Fibroblast of mammary gland (primary cell): ENCODE results near the gene SLC36A3.
A peak's percentile ranks its signal among the peaks of the same experiment; 100 is the strongest.
"Not testable (repeated sequence)": the region's sequence is repeated elsewhere in the genome, so short reads cannot be mapped to it uniquely, and the experiment has no call there.

ENCODE experiments used
- DNase-seq: peaks from one replicate; pipeline ENCODE4 v3.0.0-alpha.2; 2010; ENCODE audit warnings: low read depth
- H3K4me3 ChIP-seq: 2 replicates; pipeline ENCODE4 v1.5.1; 2011; ENCODE audit warnings: low read depth, mild to moderate bottlenecking, low read length, moderate library complexity; ENCODE audit not compliant: control insufficient read depth
- TF ChIP-seq, protein P1 (sequence below): conservative IDR thresholded peaks from 2 replicates; pipeline ENCODE4 v1.5.1; 2011; ENCODE audit warnings: low read depth, low read length, inconsistent platforms; ENCODE audit not compliant: control insufficient read depth, insufficient read depth

The SLC36A3 gene

GRCh38 chr5:151237685-151238084 lies 65.9 kb downstream of the SLC36A3 start:
- DNase-seq, result no peak
- no peak overlapping the region for H3K4me3 ChIP-seq
- TF ChIP-seq, protein P1, sequence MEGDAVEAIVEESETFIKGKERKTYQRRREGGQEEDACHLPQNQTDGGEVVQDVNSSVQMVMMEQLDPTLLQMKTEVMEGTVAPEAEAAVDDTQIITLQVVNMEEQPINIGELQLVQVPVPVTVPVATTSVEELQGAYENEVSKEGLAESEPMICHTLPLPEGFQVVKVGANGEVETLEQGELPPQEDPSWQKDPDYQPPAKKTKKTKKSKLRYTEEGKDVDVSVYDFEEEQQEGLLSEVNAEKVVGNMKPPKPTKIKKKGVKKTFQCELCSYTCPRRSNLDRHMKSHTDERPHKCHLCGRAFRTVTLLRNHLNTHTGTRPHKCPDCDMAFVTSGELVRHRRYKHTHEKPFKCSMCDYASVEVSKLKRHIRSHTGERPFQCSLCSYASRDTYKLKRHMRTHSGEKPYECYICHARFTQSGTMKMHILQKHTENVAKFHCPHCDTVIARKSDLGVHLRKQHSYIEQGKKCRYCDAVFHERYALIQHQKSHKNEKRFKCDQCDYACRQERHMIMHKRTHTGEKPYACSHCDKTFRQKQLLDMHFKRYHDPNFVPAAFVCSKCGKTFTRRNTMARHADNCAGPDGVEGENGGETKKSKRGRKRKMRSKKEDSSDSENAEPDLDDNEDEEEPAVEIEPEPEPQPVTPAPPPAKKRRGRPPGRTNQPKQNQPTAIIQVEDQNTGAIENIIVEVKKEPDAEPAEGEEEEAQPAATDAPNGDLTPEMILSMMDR, result no peak

DNA sequence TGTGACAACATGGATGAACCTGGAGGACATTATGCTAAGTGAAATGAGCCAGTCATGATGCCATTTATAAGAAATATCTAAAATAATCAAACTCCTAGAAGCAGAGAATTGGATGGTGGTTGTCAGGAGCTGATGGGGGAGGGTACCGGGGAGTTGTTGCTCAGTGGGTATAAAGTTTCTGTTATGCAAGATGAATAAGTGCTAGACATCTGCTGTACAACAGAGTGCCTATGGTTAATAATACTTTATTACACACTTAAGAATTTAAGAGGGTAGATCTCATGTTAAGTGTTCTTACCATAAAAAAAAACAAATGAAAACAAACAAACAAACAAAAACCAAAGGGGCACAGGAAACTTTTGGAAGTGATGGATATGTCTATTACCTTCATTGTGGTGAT lies 66.7 kb downstream of the SLC36A3 start:
- TF ChIP-seq, protein P1, result no peak
- no peak for DNase-seq
- H3K4me3 ChIP-seq, result no peak overlapping the region

GRCh38 chr5:151235239-151235571 lies 68.4 kb downstream of the SLC36A3 start:
- not testable (repeated sequence) for H3K4me3 ChIP-seq, DNase-seq

GRCh38 chr5:151234476-151235238 lies 68.9 kb downstream of the SLC36A3 start:
- peak; percentile 81 for DNase-seq
- TF ChIP-seq, protein P1, result no peak
- no peak overlapping the region for H3K4me3 ChIP-seq

GRCh38 chr5:151233616-151234085 lies 69.9 kb downstream of the SLC36A3 start:
- no peak for DNase-seq
- TF ChIP-seq, protein P1, result no peak
- H3K4me3 ChIP-seq, result no peak overlapping the region

- TF ChIP-seq, protein P1, result no peak
- H3K4me3 ChIP-seq, result no peak overlapping the region
- peak; percentile 9 for DNase-seq
These were observed 72.2 kb downstream of the SLC36A3 start for GRCh38 chr5:151231359-151231758.

- TF ChIP-seq, protein P1, result no peak
- H3K4me3 ChIP-seq, result no peak overlapping the region
- DNase-seq, result no peak
These were observed 73.4 kb downstream of the SLC36A3 start for GRCh38 chr5:151230048-151230680.
